Mucosa of rectum (tissue), 2 donors: ENCODE data around the gene DCAF5.

Source experiments
- H3K27ac ChIP-seq, 2 donors: one replicate each; pipeline ENCODE4 v1.7.0; 2013; ENCODE audit warnings: inconsistent platforms in 2 of 2, low read depth in 2 of 2, low read length in 2 of 2
- H3K27me3 ChIP-seq, 2 donors: one replicate each; pipeline ENCODE4 v1.7.0; 2013; ENCODE audit warnings: low read length in 2 of 2; ENCODE audit not compliant: control insufficient read depth in 2 of 2, insufficient read depth in 2 of 2
- H3K36me3 ChIP-seq, 2 donors: one replicate each; pipeline ENCODE4 v1.7.0; 2013; ENCODE audit warnings: low read length in 2 of 2; ENCODE audit not compliant: control insufficient read depth in 2 of 2, insufficient read depth in 2 of 2
- H3K4me1 ChIP-seq, 2 donors: one replicate each; pipeline ENCODE4 v1.7.0; 2013; ENCODE audit warnings: low read length in 2 of 2, mild to moderate bottlenecking in 1 of 2; ENCODE audit not compliant: control insufficient read depth in 2 of 2, insufficient read depth in 2 of 2
- H3K4me3 ChIP-seq, 2 donors: one replicate each; pipeline ENCODE4 v1.7.0; 2013; ENCODE audit warnings: low read length in 2 of 2
- H3K9ac ChIP-seq, 2 donors: one replicate each; pipeline ENCODE4 v1.7.0; 2013; ENCODE audit warnings: low read length in 2 of 2, low read depth in 1 of 2, mild to moderate bottlenecking in 1 of 2
- H3K9me3 ChIP-seq, 2 donors: one replicate each; pipeline ENCODE4 v1.7.0; 2013; ENCODE audit warnings: low read length in 2 of 2; ENCODE audit not compliant: control insufficient read depth in 2 of 2
- donor health status: healthy.
- donor health status: Normal muscosa, but diverticular disease.

The DCAF5 gene

GRCh38 chr14:69149461-69150244, 3.3 kb downstream of the DCAF5 start:
- peaks cover 9 to 11% of the 10 kb centered on the region in 2 donors for H3K36me3 ChIP-seq
- no peak overlapping the region for H3K9ac ChIP-seq
- H3K4me1 ChIP-seq = peaks cover 8 to 13% of the 10 kb centered on the region in 2 donors
- H3K27me3 ChIP-seq = no peaks in the 10 kb centered on the region
- H3K9me3 ChIP-seq = no peaks in the 10 kb centered on the region
- no peak overlapping the region for H3K4me3 ChIP-seq
- no peak overlapping the region for H3K27ac ChIP-seq

GRCh38 chr14:69142101-69142500, 10.8 kb downstream of the DCAF5 start:
- no peaks in the 10 kb centered on the region for H3K4me1 ChIP-seq
- H3K36me3 ChIP-seq = peaks cover 0 to 1% of the 10 kb centered on the region in 2 donors
- no peak overlapping the region for H3K4me3 ChIP-seq
- no peaks in the 10 kb centered on the region for H3K27me3 ChIP-seq
- no peak overlapping the region for H3K9ac ChIP-seq
- no peak overlapping the region for H3K27ac ChIP-seq
- no peaks in the 10 kb centered on the region for H3K9me3 ChIP-seq

- Histone ChIP-seq H3K4me1 (no peaks in the 10 kb centered on the region), H3K4me3 (no peak overlapping the region), H3K9me3 (no peaks in the 10 kb centered on the region), H3K27me3 (no peaks in the 10 kb centered on the region), H3K27ac (no peak overlapping the region), H3K36me3 (no peaks in the 10 kb centered on the region), H3K9ac (no peak overlapping the region)
Observed at GRCh38 chr14:69141550-69141949, 11.4 kb downstream of the DCAF5 start.

- H3K9me3 ChIP-seq = no peaks in the 10 kb centered on the region
- no peaks in the 10 kb centered on the region for H3K27me3 ChIP-seq
- no peaks in the 10 kb centered on the region for H3K4me1 ChIP-seq
- no peaks in the 10 kb centered on the region for H3K36me3 ChIP-seq
- no peak overlapping the region for H3K27ac ChIP-seq
- no peak overlapping the region for H3K9ac ChIP-seq
- no peak overlapping the region for H3K4me3 ChIP-seq
Observed at GRCh38 chr14:69139743-69140142, 13.2 kb downstream of the DCAF5 start.

GRCh38 chr14:69137843-69138535, 14.9 kb downstream of the DCAF5 start:
- Histone ChIP-seq H3K9me3 (no peaks in the 10 kb centered on the region), H3K36me3 (no peaks in the 10 kb centered on the region), H3K4me3 (no peak overlapping the region), H3K27ac (no peak overlapping the region), H3K4me1 (no peaks in the 10 kb centered on the region), H3K27me3 (no peaks in the 10 kb centered on the region), H3K9ac (no peak overlapping the region)

GRCh38 chr14:69137416-69137815, 15.5 kb downstream of the DCAF5 start:
- Histone ChIP-seq H3K36me3 (no peaks in the 10 kb centered on the region), H3K27ac (no peak overlapping the region), H3K27me3 (no peaks in the 10 kb centered on the region), H3K9me3 (no peaks in the 10 kb centered on the region), H3K4me1 (no peaks in the 10 kb centered on the region), H3K4me3 (no peak overlapping the region), H3K9ac (no peak overlapping the region)

- no peak overlapping the region for H3K4me3 ChIP-seq
- no peaks in the 10 kb centered on the region for H3K27me3 ChIP-seq
- H3K9me3 ChIP-seq = no peaks in the 10 kb centered on the region
- no peaks in the 10 kb centered on the region for H3K4me1 ChIP-seq
- H3K9ac ChIP-seq = no peak overlapping the region
- no peaks in the 10 kb centered on the region for H3K36me3 ChIP-seq
- H3K27ac ChIP-seq = no peak overlapping the region
Observed at GRCh38 chr14:69135133-69135532, 17.8 kb downstream of the DCAF5 start.

- Histone ChIP-seq H3K9me3 (no peaks in the 10 kb centered on the region), H3K36me3 (no peaks in the 10 kb centered on the region), H3K27me3 (no peaks in the 10 kb centered on the region), H3K4me1 (peaks cover 0 to 4% of the 10 kb centered on the region in 2 donors), H3K9ac (no peak overlapping the region), H3K4me3 (no peak overlapping the region), H3K27ac (no peak overlapping the region)
Observed at GRCh38 chr14:69133206-69134125, 19.5 kb downstream of the DCAF5 start.

- Histone ChIP-seq H3K36me3 (no peaks in the 10 kb centered on the region), H3K9me3 (no peaks in the 10 kb centered on the region), H3K27ac (no peak overlapping the region), H3K27me3 (no peaks in the 10 kb centered on the region), H3K4me3 (no peak overlapping the region), H3K4me1 (peaks cover 0 to 4% of the 10 kb centered on the region in 2 donors), H3K9ac (no peak overlapping the region)
Observed at GRCh38 chr14:69132513-69133181, 20.3 kb downstream of the DCAF5 start.
